MM.1S (cell line): ENCODE data around the gene ZNF446.

ENCODE experiments used
- DNase-seq: peaks from one replicate; pipeline ENCODE4 v3.0.0-alpha.2; 2015
- H2AFZ ChIP-seq: fragments of 300-600 bp; sonication (generic); 2 replicates; pipeline ENCODE4 v1.6.0; 2016; ENCODE audit warnings: antibody characterized with exemption, low read length
- H3F3A ChIP-seq: fragments of 300-600 bp; sonication (generic); 2 replicates; pipeline ENCODE4 v1.6.1; 2016; ENCODE audit warnings: mild to moderate bottlenecking, antibody characterized with exemption, low read length, moderate library complexity, mixed read lengths; ENCODE audit not compliant: insufficient read depth
- H3K27ac ChIP-seq: fragments of 300-600 bp; sonication (generic); 2 replicates; pipeline ENCODE4 v1.5.1; 2016; ENCODE audit warnings: mild to moderate bottlenecking, low read length
- H3K27me3 ChIP-seq: fragments of 300-600 bp; sonication (generic); replicated peaks from 2 replicates; pipeline ENCODE4 v1.6.0; 2016; ENCODE audit warnings: low read length; ENCODE audit not compliant: insufficient read depth
- H3K36me3 ChIP-seq: fragments of 300-600 bp; sonication (generic); replicated peaks from 2 replicates; pipeline ENCODE4 v1.6.1; 2016; ENCODE audit warnings: mild to moderate bottlenecking, low read length, mixed read lengths; ENCODE audit not compliant: insufficient read depth
- H3K4me1 ChIP-seq: fragments of 300-600 bp; sonication (generic); 2 replicates; pipeline ENCODE4 v1.6.1; 2016; ENCODE audit warnings: low read length, mixed read lengths
- H3K4me2 ChIP-seq: fragments of 300-600 bp; sonication (generic); 2 replicates; pipeline ENCODE4 v1.6.0; 2016; ENCODE audit warnings: low read depth, low read length
- H3K4me3 ChIP-seq: fragments of 300-600 bp; sonication (generic); 2 replicates; pipeline ENCODE4 v1.5.1; 2016; ENCODE audit warnings: low read length, mixed read lengths
- H3K79me2 ChIP-seq: fragments of 300-600 bp; sonication (generic); 2 replicates; pipeline ENCODE4 v1.6.1; 2016; ENCODE audit warnings: mixed run types, low read length, mixed read lengths
- H3K9ac ChIP-seq: fragments of 300-600 bp; sonication (generic); 2 replicates; pipeline ENCODE4 v1.6.1; 2016; ENCODE audit warnings: low read length, mixed read lengths
- H3K9me2 ChIP-seq: fragments of 300-600 bp; sonication (generic); replicated peaks from 2 replicates; pipeline ENCODE4 v1.6.1; 2016; ENCODE audit warnings: mild to moderate bottlenecking, low read length, mixed read lengths; ENCODE audit not compliant: insufficient read depth
- H3K9me3 ChIP-seq: fragments of 300-600 bp; sonication (generic); replicated peaks from 2 replicates; pipeline ENCODE4 v1.6.1; 2016; ENCODE audit warnings: mild to moderate bottlenecking, low read length, mixed read lengths; ENCODE audit not compliant: insufficient read depth
- H4K20me1 ChIP-seq: fragments of 300-600 bp; sonication (generic); 2 replicates; pipeline ENCODE4 v1.6.1; 2016; ENCODE audit warnings: mild to moderate bottlenecking, low read length, moderate library complexity, mixed read lengths; ENCODE audit not compliant: insufficient read depth
- EZH2 ChIP-seq: fragments of 300-600 bp; sonication (generic); optimal IDR thresholded peaks from 2 replicates; pipeline ENCODE3; 2017; ENCODE audit warnings: low read depth, mild to moderate bottlenecking, antibody characterized with exemption, low read length, mixed read lengths
- EZH2phosphoT487 ChIP-seq: fragments of 300-600 bp; sonication (generic); IDR thresholded peaks from 2 replicates; pipeline ENCODE4 v1.6.1; 2018; ENCODE audit warnings: antibody characterized with exemption, low read length
- TF ChIP-seq, protein P1 (sequence below): fragments of 300-600 bp; sonication (generic); IDR thresholded peaks from 2 replicates; pipeline ENCODE4 v1.5.1; 2016; ENCODE audit warnings: antibody characterized with exemption, low read length, mixed read lengths

The ZNF446 gene

DNA sequence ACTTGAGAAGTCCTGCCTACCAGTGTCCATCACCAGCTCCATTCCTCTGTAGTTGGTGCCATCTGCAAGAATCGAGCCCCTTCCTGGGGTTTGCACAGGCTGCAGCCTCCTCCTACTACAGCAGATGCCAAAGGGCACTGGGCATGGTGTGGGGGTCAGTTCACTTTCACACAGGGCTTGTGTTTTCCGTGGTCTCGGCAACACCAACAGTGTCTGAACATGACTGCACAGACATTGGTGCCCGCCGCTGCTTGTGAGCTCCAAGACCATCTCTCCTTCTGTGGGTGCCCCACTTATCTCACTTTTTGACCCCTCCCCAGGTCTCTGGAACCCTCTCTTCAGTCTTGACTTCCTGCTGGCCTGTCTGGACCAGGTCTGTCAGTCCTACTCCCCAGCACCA lies 15.2 kb downstream of the ZNF446 start:
- H3K27me3 ChIP-seq, result peaks cover 13% of the 10 kb centered on the region
- no peaks in the 10 kb centered on the region for H3K9me2 ChIP-seq
- H3K36me3 ChIP-seq, result no peaks in the 10 kb centered on the region
- TF ChIP-seq EZH2 (no peak), EZH2phosphoT487 (no peak)
- TF ChIP-seq, protein P1, sequence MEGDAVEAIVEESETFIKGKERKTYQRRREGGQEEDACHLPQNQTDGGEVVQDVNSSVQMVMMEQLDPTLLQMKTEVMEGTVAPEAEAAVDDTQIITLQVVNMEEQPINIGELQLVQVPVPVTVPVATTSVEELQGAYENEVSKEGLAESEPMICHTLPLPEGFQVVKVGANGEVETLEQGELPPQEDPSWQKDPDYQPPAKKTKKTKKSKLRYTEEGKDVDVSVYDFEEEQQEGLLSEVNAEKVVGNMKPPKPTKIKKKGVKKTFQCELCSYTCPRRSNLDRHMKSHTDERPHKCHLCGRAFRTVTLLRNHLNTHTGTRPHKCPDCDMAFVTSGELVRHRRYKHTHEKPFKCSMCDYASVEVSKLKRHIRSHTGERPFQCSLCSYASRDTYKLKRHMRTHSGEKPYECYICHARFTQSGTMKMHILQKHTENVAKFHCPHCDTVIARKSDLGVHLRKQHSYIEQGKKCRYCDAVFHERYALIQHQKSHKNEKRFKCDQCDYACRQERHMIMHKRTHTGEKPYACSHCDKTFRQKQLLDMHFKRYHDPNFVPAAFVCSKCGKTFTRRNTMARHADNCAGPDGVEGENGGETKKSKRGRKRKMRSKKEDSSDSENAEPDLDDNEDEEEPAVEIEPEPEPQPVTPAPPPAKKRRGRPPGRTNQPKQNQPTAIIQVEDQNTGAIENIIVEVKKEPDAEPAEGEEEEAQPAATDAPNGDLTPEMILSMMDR, result no peak
- DNase-seq, result no peak
- no peaks in the 10 kb centered on the region for H3K9me3 ChIP-seq
- H3K9ac ChIP-seq, result no peak overlapping the region
- H3K4me1 ChIP-seq, result no peaks in the 10 kb centered on the region
- H3K4me3 ChIP-seq, result no peak overlapping the region
- no peak overlapping the region for H3K27ac ChIP-seq
- H4K20me1 ChIP-seq, result no peaks in the 10 kb centered on the region
- no peak overlapping the region for H2AFZ ChIP-seq
- H3K79me2 ChIP-seq, result no peaks in the 10 kb centered on the region
- H3K4me2 ChIP-seq, result no peak overlapping the region
- no peaks in the 10 kb centered on the region for H3F3A ChIP-seq

DNA sequence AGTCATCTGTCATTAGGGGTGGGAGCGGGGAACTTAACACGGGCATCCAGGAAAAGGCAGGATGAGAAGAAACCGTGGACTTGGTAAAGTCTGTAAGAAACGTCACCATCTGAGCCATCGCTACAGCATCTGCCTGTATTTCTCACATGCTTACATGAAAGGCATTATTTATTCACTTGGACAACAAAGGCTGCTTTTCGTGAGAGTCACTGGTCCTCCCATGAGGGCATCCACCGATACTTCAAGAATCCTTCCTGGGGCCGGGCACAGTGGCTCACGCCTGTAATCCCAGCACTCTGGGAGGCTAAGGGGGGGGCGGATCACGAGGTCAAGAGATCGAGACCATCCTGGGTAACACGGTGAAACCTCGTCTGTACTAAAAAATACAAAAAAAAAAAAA lies 16.1 kb downstream of the ZNF446 start:
- no peaks in the 10 kb centered on the region for H3K9me2 ChIP-seq
- no peak overlapping the region for H3K27ac ChIP-seq
- no peaks in the 10 kb centered on the region for H4K20me1 ChIP-seq
- DNase-seq, result peak; percentile 3
- H3K4me2 ChIP-seq, result no peak overlapping the region
- H3K9me3 ChIP-seq, result no peaks in the 10 kb centered on the region; the same call in 1 of the 2 replicates
- no peaks in the 10 kb centered on the region for H3K79me2 ChIP-seq
- H3K9ac ChIP-seq, result no peak overlapping the region
- H3F3A ChIP-seq, result no peaks in the 10 kb centered on the region
- no peaks in the 10 kb centered on the region for H3K4me1 ChIP-seq
- no peak overlapping the region for H2AFZ ChIP-seq
- H3K27me3 ChIP-seq, result peaks cover 13% of the 10 kb centered on the region
- H3K36me3 ChIP-seq, result no peaks in the 10 kb centered on the region
- H3K4me3 ChIP-seq, result no peak overlapping the region
- TF ChIP-seq, protein P1, result no peak
- no peak for TF ChIP-seq EZH2phosphoT487
- no peak for TF ChIP-seq EZH2

DNA sequence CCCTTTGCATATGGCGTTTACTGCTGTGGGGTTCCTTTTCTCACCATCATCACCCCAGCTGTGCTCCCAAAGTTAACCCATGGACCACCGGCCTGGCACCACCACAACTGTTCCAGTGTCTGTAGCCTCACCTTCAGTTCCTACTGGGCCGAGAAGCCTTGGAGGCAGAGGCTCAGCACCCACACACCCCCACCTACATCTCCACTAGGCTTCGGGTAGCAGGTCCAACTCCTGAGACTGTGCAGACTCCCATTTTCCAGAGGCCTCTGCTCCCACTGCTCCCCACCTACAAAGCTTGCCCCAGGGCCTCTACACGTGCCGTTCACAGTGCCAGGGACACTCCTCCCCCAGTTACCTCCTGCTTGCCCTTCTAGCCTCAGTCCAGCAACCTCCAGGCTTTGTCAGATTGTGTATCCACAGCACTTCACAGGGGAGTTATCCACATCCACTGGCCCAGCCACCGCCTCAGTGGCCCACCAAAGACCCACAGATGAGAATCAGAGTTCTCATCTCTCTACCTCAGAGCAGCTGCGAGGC lies 21.6 kb downstream of the ZNF446 start:
- no peak overlapping the region for H2AFZ ChIP-seq
- no peak overlapping the region for H3K9ac ChIP-seq
- no peaks in the 10 kb centered on the region; the same call in 1 of the 2 replicates for H3K27me3 ChIP-seq
- TF ChIP-seq EZH2 (no peak), EZH2phosphoT487 (no peak)
- TF ChIP-seq, protein P1, result no peak
- DNase-seq, result no peak
- no peaks in the 10 kb centered on the region for H3K9me2 ChIP-seq
- H3K4me3 ChIP-seq, result no peak overlapping the region
- H3K27ac ChIP-seq, result no peak overlapping the region
- H3K9me3 ChIP-seq, result no peaks in the 10 kb centered on the region; the same call in 1 of the 2 replicates
- no peaks in the 10 kb centered on the region for H4K20me1 ChIP-seq
- no peaks in the 10 kb centered on the region for H3F3A ChIP-seq
- H3K4me2 ChIP-seq, result no peak overlapping the region
- H3K4me1 ChIP-seq, result no peaks in the 10 kb centered on the region
- H3K79me2 ChIP-seq, result no peaks in the 10 kb centered on the region
- H3K36me3 ChIP-seq, result no peaks in the 10 kb centered on the region
